Measurements from ENCODE around the gene TTI1.
"Not testable (repeated sequence)": the region's sequence is repeated elsewhere in the genome, so short reads cannot be mapped to it uniquely, and the experiment has no call there.

Gene TTI1

DNA sequence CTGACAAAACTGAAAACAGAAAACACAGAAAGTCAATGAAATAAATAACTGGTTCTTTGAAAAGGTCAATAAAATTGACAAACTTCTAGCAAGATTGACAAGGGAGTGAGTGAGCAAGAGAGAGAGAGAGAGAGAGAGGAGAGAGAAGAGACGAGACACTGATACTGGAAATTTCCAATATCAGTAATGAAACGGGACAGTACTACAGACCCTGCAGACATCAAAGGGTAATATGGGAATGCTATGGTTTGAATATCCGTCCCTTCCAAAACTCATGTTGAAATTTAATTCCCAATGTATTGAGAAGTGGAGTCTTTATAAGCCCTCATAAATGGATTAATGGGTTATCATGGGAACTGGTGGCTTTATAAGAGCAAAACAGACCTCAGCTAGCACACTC lies 3.8 kb downstream of the TTI1 start:
- TF ChIP-seq TAF1 (IDR thresholded peaks at IDR 0.05; ENCODE audit: borderline replicate concordance, low read depth, low read length) = no peak
- no peak for TF ChIP-seq POLR2AphosphoS5 (IDR thresholded peaks at IDR 0.05; ENCODE audit: low read depth, low read length)
- TF ChIP-seq POLR2A (IDR thresholded peaks at IDR 0.05; ENCODE audit: low read depth, low read length) = no peak
- no peak for DNase-seq (ENCODE audit: insufficient read length)
- no peak for FAIRE-seq

DNA sequence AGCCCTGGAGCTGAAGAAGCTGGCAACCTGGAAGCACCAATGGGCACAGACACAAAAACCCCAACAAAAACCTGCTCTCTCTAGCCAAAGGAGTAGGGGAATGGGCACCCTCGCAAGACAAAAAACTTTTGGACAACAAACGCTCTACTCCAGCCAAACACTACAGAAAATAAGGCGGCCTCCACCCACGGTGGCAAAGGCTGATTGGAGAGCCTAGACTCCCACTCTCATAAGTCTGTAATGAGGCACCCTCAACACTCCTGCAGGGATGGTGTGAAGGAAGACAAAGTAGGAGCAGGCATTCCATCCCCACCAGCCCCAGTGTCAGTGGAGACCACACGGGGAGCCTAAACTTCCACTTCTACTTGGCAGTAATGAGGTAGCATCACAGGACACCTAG lies 8.8 kb downstream of the TTI1 start:
- TF ChIP-seq POLR2AphosphoS5 (IDR thresholded peaks at IDR 0.05; ENCODE audit: low read depth, low read length) (no peak), TAF1 (IDR thresholded peaks at IDR 0.05; ENCODE audit: borderline replicate concordance, low read depth, low read length) (no peak), POLR2A (IDR thresholded peaks at IDR 0.05; ENCODE audit: low read depth, low read length) (no peak)
- FAIRE-seq (no peak), DNase-seq (ENCODE audit: insufficient read length) (no peak)

DNA sequence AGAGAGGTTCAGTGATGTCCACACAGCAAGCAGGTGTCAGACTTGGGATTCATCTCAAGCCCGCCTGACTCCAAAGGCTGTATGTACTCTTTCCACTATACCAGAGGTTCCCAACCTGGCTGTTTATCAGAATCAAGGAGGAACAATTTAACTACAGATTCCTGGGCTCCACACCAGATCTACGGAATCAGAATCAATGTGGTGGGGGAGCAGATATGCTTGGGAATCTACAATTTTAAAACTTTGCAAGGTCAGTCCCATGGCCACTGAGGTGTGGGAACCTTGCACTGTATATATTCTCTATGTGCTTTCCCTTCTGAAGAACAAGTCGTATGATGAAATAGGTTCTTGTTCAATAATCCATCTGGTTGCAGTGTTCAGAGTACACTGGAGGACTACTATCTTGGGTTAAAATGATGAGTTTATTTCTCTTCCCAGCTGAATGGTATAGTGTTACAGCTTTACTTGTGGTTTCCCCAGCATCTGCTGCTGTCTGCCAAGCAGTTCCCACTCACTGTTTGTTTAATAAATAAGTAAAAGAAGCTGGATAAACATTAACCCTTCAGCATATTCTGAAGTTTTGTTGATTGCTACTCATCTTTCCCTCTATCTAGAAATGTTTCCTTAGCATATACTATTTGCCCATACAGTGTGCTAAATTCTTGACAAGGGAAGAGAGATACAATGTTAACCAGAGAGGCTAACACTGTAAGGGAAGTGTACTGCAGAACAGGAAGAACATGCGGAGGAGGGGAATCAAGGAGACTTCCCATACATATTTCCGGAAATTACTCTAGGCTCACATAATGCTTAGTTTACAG lies 9.9 kb downstream of the TTI1 start:
- TF ChIP-seq POLR2A (IDR thresholded peaks at IDR 0.05; ENCODE audit: low read depth, low read length) (no peak), TAF1 (IDR thresholded peaks at IDR 0.05; ENCODE audit: borderline replicate concordance, low read depth, low read length) (no peak), POLR2AphosphoS5 (IDR thresholded peaks at IDR 0.05; ENCODE audit: low read depth, low read length) (no peak)
- DNase-seq (ENCODE audit: insufficient read length) (no peak), FAIRE-seq (peak; percentile 46)

DNA sequence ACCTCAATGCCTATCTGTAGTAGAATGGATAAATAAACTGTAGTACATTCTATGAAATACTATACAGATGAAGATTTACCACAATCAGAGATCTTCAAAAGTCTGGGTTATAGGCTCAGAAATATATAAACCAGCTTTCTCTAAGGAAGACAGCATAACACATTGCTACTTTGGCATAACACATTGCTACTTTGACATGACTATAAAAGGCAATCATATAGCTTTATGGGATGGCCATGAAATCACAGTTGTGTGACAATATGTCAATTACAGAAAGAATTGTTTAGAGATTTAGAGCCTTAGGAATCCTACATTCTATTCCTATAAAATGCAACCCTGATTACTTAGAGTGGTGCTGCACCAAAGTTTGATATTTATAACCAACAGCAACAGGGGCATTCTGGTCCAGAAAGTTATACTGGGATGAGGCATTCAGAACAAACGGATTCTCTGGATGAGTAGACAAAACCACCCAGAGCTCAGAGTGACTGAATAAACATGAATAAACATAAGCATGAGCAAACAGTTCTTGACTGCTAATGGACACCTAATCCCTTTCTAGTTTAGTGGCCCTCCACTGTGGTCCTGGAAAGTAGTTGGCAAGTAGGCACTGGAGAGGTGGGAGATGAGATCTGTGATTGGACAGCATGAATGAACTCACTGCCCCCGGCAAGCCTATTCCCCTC lies 12.0 kb downstream of the TTI1 start:
- no peak for TF ChIP-seq POLR2A (IDR thresholded peaks at IDR 0.05; ENCODE audit: low read depth, low read length)
- no peak for TF ChIP-seq POLR2AphosphoS5 (IDR thresholded peaks at IDR 0.05; ENCODE audit: low read depth, low read length)
- no peak for TF ChIP-seq TAF1 (IDR thresholded peaks at IDR 0.05; ENCODE audit: borderline replicate concordance, low read depth, low read length)
- no peak for FAIRE-seq

DNA sequence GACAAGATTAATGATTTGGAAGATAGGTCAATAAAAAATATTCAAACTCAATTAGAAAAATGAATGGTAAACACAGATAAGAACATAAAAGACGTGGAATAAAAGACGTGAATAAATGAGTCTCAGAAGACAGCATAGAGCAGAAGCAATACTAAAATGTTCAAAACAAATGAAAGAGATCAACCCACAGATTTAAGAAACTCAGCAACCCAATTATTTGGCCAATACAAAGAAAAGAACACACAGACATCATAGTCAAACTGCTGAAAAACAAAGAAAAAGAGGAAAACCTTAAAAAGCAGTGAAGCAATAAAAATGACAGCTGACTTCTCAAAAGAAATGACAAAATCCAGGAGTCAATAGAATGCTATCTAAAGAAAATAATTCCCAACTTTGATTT lies 14.9 kb downstream of the TTI1 start:
- FAIRE-seq (no peak), DNase-seq (ENCODE audit: insufficient read length) (no peak)
- TF ChIP-seq POLR2A (IDR thresholded peaks at IDR 0.05; ENCODE audit: low read depth, low read length) (no peak), TAF1 (IDR thresholded peaks at IDR 0.05; ENCODE audit: borderline replicate concordance, low read depth, low read length) (no peak), POLR2AphosphoS5 (IDR thresholded peaks at IDR 0.05; ENCODE audit: low read depth, low read length) (no peak)

More for the DNA sequence above, 12.0 kb downstream of the TTI1 start:
- no peak for DNase-seq (ENCODE audit: insufficient read length)

DNA sequence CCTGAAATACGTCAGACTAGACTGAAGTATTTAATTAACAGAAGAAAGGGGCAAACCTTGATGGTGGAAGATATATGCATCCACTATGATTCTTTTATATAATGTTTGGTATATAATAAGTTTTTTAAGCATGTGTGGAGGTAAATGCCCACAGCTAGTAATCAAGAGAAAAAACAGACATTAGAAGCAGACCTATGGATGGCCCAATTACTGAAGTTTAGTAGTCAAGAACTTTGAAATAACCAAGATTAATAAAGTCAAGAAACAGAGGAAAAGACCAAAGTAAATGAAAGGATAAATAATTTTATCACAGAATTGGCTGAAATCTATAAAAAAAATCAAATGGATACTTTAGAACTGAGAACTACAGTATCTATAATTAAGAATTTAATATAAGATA lies 15.3 kb downstream of the TTI1 start:
- TF ChIP-seq POLR2A (IDR thresholded peaks at IDR 0.05; ENCODE audit: low read depth, low read length) (no peak), TAF1 (IDR thresholded peaks at IDR 0.05; ENCODE audit: borderline replicate concordance, low read depth, low read length) (no peak)
- DNase-seq (ENCODE audit: insufficient read length) = no peak
- FAIRE-seq = no peak

DNA sequence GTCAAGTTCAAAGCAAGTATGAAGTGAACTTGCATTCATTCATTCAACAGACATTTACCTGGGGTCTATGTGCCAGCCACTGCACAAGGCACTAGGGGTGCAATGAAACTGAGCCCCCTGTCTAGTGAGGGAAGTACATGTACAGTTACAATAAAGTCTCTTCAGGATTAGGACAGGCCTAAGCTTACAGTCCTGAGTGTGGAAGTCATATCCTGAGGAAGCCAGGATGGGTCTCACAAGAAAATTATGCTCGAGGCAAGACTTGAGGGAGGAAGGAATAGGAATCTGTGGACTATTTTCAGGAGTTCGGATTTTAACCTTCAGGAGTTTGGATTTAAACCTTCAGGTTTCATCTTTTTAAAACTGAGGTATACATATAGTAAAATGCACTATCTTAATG lies 19.4 kb downstream of the TTI1 start:
- no peak for TF ChIP-seq TAF1 (IDR thresholded peaks at IDR 0.05; ENCODE audit: borderline replicate concordance, low read depth, low read length)
- no peak for TF ChIP-seq POLR2AphosphoS5 (IDR thresholded peaks at IDR 0.05; ENCODE audit: low read depth, low read length)
- TF ChIP-seq POLR2A (IDR thresholded peaks at IDR 0.05; ENCODE audit: low read depth, low read length) = no peak
- no peak for DNase-seq (ENCODE audit: insufficient read length)
- no peak for FAIRE-seq

DNA sequence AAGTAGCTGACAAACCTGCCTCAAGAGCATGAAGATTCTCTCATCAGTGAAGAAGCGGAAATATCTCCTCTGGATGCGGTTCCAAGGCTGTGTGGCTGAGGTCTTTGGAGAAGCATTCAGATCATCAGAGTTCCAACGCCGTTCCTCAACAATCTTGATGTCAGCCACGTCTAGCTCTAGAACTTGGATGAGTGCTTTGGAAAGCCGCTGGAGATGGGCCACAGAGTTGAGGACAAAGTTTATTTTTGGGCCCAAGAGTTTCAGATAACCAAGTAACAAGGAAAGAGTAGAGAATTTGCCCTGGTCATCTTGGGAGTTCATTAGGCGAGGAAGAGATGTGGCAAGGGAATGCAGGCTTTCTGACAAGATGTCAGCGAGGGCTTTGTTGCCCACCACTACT lies 20.9 kb downstream of the TTI1 start:
- DNase-seq (ENCODE audit: insufficient read length) (no peak), FAIRE-seq (no peak)
- TF ChIP-seq TAF1 (IDR thresholded peaks at IDR 0.05; ENCODE audit: borderline replicate concordance, low read depth, low read length) (no peak), POLR2AphosphoS5 (IDR thresholded peaks at IDR 0.05; ENCODE audit: low read depth, low read length) (no peak), POLR2A (IDR thresholded peaks at IDR 0.05; ENCODE audit: low read depth, low read length) (no peak)

DNA sequence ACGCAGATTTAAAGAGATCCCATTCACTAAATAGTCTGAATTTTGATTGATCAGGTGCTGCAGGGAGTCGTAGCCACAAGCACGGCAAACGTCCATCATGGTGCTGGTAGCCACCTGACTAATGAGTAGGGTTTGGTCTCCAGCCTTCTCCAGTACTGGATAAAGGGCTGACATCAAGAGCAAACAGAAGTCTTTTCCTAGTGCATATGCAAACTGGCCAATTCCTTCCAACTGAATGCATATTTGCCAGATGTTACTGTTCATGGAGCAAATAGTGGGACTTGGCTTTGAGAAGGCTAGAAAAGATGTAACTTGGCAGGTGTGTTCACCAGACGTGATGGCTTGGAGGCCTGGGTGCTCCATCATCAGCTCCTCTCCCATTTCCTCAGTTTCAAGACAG lies 21.6 kb downstream of the TTI1 start:
- no peak for FAIRE-seq
- TF ChIP-seq POLR2AphosphoS5 (IDR thresholded peaks at IDR 0.05; ENCODE audit: low read depth, low read length) (no peak), POLR2A (IDR thresholded peaks at IDR 0.05; ENCODE audit: low read depth, low read length) (no peak), TAF1 (IDR thresholded peaks at IDR 0.05; ENCODE audit: borderline replicate concordance, low read depth, low read length) (no peak)
- no peak for DNase-seq (ENCODE audit: insufficient read length)

DNA sequence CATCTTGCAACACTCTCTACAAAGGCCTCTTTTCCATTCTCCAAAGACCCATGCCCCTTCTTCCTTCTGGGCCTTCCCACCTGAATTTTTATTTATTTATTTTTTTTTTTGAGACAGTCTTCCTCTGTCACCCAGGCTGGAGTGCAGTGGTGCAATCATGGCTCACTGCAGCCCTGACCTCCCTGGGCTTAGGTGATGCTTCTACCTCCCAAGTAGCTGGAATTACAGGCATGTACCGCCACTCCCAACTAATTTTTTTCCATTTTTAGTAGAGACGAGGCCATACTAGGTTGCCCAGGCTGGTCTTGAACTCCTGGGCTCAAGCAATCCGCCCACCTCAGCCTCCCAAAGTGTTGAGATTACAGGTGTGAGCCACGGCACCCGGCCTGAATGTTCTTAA lies 23.8 kb downstream of the TTI1 start:
- FAIRE-seq; DNase-seq (ENCODE audit: insufficient read length): not testable (repeated sequence)

DNA sequence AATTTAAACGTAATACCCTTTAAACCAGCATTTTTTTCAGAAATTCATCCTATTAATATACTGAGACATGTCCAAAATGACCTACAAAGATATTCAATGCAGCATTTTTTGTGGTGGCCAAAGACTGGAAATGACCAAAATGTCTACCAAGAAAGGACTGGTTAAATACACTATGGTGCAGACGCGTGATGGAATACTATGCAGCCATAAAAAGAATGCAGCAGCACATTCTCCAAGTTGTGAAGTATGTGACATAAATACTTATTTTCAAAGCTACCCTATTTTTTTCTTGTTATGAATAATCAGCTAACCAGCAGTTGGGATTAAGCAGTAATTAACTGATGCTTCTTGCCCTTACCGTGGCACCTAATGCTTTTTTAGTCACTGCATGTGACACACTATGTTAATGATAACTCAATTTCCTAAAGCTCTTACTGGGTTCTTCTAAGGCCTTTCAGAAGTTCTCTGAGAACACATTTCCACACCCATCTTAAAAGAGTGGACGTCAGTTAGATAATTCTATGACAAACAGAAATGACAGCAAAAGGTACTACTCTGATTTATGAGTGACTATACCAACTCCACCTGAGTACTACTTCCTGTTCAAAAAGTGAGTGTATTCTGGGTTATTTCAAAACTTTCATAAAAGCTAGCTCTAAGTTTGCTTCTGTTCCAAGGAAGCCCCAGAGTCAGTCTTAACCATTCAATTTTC lies 24.9 kb downstream of the TTI1 start:
- FAIRE-seq = no peak
- TF ChIP-seq POLR2AphosphoS5 (IDR thresholded peaks at IDR 0.05; ENCODE audit: low read depth, low read length) = no peak
- no peak for TF ChIP-seq TAF1 (IDR thresholded peaks at IDR 0.05; ENCODE audit: borderline replicate concordance, low read depth, low read length)
- no peak for TF ChIP-seq POLR2A (IDR thresholded peaks at IDR 0.05; ENCODE audit: low read depth, low read length)
- DNase-seq (ENCODE audit: insufficient read length) = no peak

DNA sequence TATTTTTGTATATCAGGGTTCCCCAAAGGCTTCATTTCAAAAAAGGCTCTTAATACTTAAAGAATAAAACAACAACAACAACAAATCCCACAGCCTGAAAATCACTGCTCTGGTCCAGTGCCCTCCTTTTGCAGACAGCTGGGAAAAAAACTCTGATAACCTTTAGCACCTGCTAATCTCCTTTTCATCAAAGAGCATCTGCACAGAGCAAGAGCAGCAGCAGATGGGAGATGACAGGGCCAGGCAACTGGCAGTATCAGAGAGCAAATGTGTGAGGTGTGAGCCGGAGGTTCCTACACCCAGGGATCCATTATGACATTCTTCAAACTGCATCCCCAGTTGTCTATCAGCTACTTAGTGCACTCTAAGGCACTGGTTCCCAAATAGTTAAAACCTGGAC lies 25.7 kb downstream of the TTI1 start:
- DNase-seq (ENCODE audit: insufficient read length) = no peak
- TF ChIP-seq POLR2AphosphoS5 (IDR thresholded peaks at IDR 0.05; ENCODE audit: low read depth, low read length) (no peak), POLR2A (IDR thresholded peaks at IDR 0.05; ENCODE audit: low read depth, low read length) (no peak), TAF1 (IDR thresholded peaks at IDR 0.05; ENCODE audit: borderline replicate concordance, low read depth, low read length) (no peak)
- FAIRE-seq = no peak

All from GM12892 (cell line).